Neural cell (in vitro differentiated cells): ENCODE data around the gene TMEM127.

Source experiments
- CTCF ChIP-seq: fragments of 450-650 bp; IDR thresholded peaks from 2 replicates; pipeline ENCODE4 v1.5.1; 2014; ENCODE audit warnings: antibody characterized with exemption, mild to moderate bottlenecking, moderate library complexity; ENCODE audit not compliant: poor library complexity, severe bottlenecking
- EZH2 ChIP-seq: fragments of 200-600, 300-800 bp; shearing (Covaris generic), sonication (generic); IDR thresholded peaks from 2 replicates; pipeline ENCODE4 v1.6.1; 2014; ENCODE audit warnings: antibody characterized with exemption, low read length, borderline replicate concordance, mild to moderate bottlenecking; ENCODE audit not compliant: insufficient read depth, poor library complexity, severe bottlenecking

GRCh38 chr2:96233436-96233835 lies 32.4 kb downstream of the TMEM127 start:
- TF ChIP-seq CTCF (no peak), EZH2 (no peak)
